H1 (cell line): Measurements from ENCODE around the gene NCCRP1. TPM values are rescaled to one million over a fixed set of nuclear protein-coding genes. Genes with fewer than 3 reads are reported as not detected.

Source experiments
- KDM4A ChIP-seq: IDR thresholded peaks from one replicate; pipeline ENCODE4 v1.7.1; 2012; ENCODE audit warnings: low read depth, mild to moderate bottlenecking, moderate library complexity, low read length, inconsistent platforms; ENCODE audit not compliant: severe bottlenecking
- NRF1 ChIP-seq: IDR thresholded peaks from 2 replicates; pipeline ENCODE4 v1.6.1; 2011; ENCODE audit warnings: mild to moderate bottlenecking, low read depth, low read length, improper control_type of control experiment
- PHF8 ChIP-seq: fragments of 200-600 bp; sonication (generic); conservative IDR thresholded peaks from 2 replicates; pipeline ENCODE4 v1.7.1; 2012; ENCODE audit warnings: low read depth, mild to moderate bottlenecking, inconsistent platforms, low read length, moderate library complexity
- polyA plus RNA-seq, 7 experiments: library from polyadenylated mRNA; depleted of rRNA in 3 of 7; stranded (reverse) in 5 of 7; unstranded in 2 of 7; fragments of >200 nt in 5 of 7; fragments of 200-250 nt in 2 of 7; gene quantifications; 1 replicate in 5 of 7; 2 replicates in 1 of 7; 4 replicates in 1 of 7; pipeline versions ENCODE4 v1.2.1 to v1.2.3, GENCODE V29; 2011 to 2013; ENCODE audit warnings: missing spikeins in 2 of 7, mixed read lengths in 2 of 7
- total RNA-seq: library from RNA; stranded (reverse); fragmentation: NEBNext Ultra II Directional; extraction: Animal tissue kit (Norgen Biotek cat#: 25700); gene quantifications from 2 replicates; pipeline ENCODE4 v1.2.1, GENCODE V29; 2021

NCCRP1 gene
- total and polyA plus RNA-seq, 2 of the 8 experiments (the other 6 are each of a cell fraction or from before 2014, with no cell fraction given), result 2.8 to 7.9 TPM

- TF ChIP-seq KDM4A, result no peak
- no peak for TF ChIP-seq PHF8
- TF ChIP-seq NRF1, result no peak
Observed at GRCh38 chr19:39177736-39178135, 19.0 kb upstream of the NCCRP1 start (continued).
